Endothelial cell of umbilical vein (primary cell): ENCODE measurements around the gene ADTRP. TPM values are rescaled to one million over a fixed set of nuclear protein-coding genes. Genes with fewer than 3 reads are reported as not detected.

ENCODE experiments used
- BruUV-seq: library from RNA; stranded (reverse); fragments of 400-500 nt; replicated peaks from 2 replicates; lab custom pipeline; 2021; lab: Mats Ljungman, UMichigan
- CTCF ChIA-PET: fragments of 300-600, 350-600 bp; sonication (Branson Sonifier 250); formaldehyde crosslinking; loops from one replicate; lab custom pipeline; 2021; ENCODE audit warnings: antibody characterized with exemption, inconsistent platforms; lab: Charles Lee
- POLR2A ChIA-PET: fragments of 300-600, 350-600 bp; sonication (Branson Sonifier 250); formaldehyde crosslinking; loops from one replicate; lab custom pipeline; 2021; ENCODE audit warnings: antibody characterized with exemption, inconsistent platforms; lab: Charles Lee
- DNase-seq: peaks from one replicate; pipeline ENCODE4 v3.0.0-alpha.2; 2011; ENCODE audit warnings: low read depth, low spot score
- FAIRE-seq: peaks from 2 replicates; lab custom pipeline; 2011; peaks lifted over from hg19 to GRCh38; lab: Jason Lieb, UNC
- H2AFZ ChIP-seq: 2 replicates; pipeline ENCODE4 v1.6.0; 2012; ENCODE audit warnings: low read depth, low read length, control low read depth, inconsistent platforms
- H3K27ac ChIP-seq: 2 replicates; pipeline ENCODE4 v1.5.1; 2011; ENCODE audit warnings: low read depth, mild to moderate bottlenecking, control low read depth, low read length, moderate library complexity; ENCODE audit not compliant: insufficient read depth
- H3K27me3 ChIP-seq, 2 experiments: 2 replicates each; pipeline versions ENCODE4 v1.6.0 to v1.6.1; 2011; ENCODE audit warnings: low read length in 2 of 2, mixed read lengths in 1 of 2; ENCODE audit not compliant: control insufficient read depth in 2 of 2, insufficient read depth in 2 of 2
- H3K36me3 ChIP-seq, 2 experiments: 2 replicates in 1 of 2; 3 replicates in 1 of 2; pipeline ENCODE4 v1.5.1; 2011; ENCODE audit warnings: low read length in 2 of 2, mild to moderate bottlenecking in 1 of 2, moderate library complexity in 1 of 2; ENCODE audit not compliant: control insufficient read depth in 2 of 2, insufficient read depth in 2 of 2; ENCODE audit errors: extremely low read depth in 1 of 2
- H3K4me1 ChIP-seq: 3 replicates; pipeline ENCODE4 v1.5.1; 2011; ENCODE audit warnings: mild to moderate bottlenecking, low read length; ENCODE audit not compliant: control insufficient read depth, insufficient read depth; ENCODE audit errors: extremely low read depth
- H3K4me2 ChIP-seq: 2 replicates; pipeline ENCODE4 v1.6.1; 2011; ENCODE audit warnings: low read length, control low read depth, mixed read lengths; ENCODE audit not compliant: insufficient read depth
- H3K4me3 ChIP-seq, 3 experiments: fragments of 200-600 bp in 1 of 3; sonication (generic), shearing (Covaris generic) in 1 of 3; replicated peaks in 1 of 3; 2 replicates each; pipeline ENCODE4 v1.5.1; 2011 to 2016; ENCODE audit warnings: control low read depth in 3 of 3, low read length in 3 of 3, mild to moderate bottlenecking in 2 of 3, inconsistent platforms in 1 of 3, low read depth in 1 of 3, moderate library complexity in 1 of 3; ENCODE audit not compliant: insufficient read depth in 1 of 3
- H3K79me2 ChIP-seq: 2 replicates; pipeline ENCODE4 v1.6.0; 2012; ENCODE audit warnings: low read length, inconsistent platforms; ENCODE audit not compliant: control insufficient read depth, insufficient read depth
- H3K9ac ChIP-seq: replicated peaks from 2 replicates; pipeline ENCODE3; 2011; ENCODE audit warnings: low read length, control low read depth; ENCODE audit not compliant: insufficient read depth; ENCODE audit errors: extremely low read depth
- H3K9me1 ChIP-seq: replicated peaks from 3 replicates; pipeline ENCODE4 v1.6.0; 2011; ENCODE audit warnings: mild to moderate bottlenecking, low read length; ENCODE audit not compliant: control insufficient read depth, insufficient read depth; ENCODE audit errors: extremely low read depth
- H3K9me3 ChIP-seq: replicated peaks from 2 replicates; pipeline ENCODE4 v1.5.1; 2012; ENCODE audit warnings: low read length, inconsistent platforms; ENCODE audit not compliant: control insufficient read depth, insufficient read depth
- H4K20me1 ChIP-seq: replicated peaks from 2 replicates; pipeline ENCODE3; 2011; ENCODE audit warnings: mild to moderate bottlenecking, low read length; ENCODE audit not compliant: control insufficient read depth, insufficient read depth; ENCODE audit errors: extremely low read depth
- CTCF ChIP-seq, 2 donors: IDR thresholded peaks; 1 replicate in 1 of 2; 2 replicates in 1 of 2; pipeline ENCODE4 v1.5.1; 2011; ENCODE audit warnings: low read length in 2 of 2, mild to moderate bottlenecking in 2 of 2, moderate library complexity in 2 of 2, control low read depth in 1 of 2, inconsistent platforms in 1 of 2, low read depth in 1 of 2; ENCODE audit not compliant: insufficient read depth in 1 of 2; ENCODE audit errors: extremely low read depth in 1 of 2
- EZH2 ChIP-seq: IDR thresholded peaks from 2 replicates; pipeline ENCODE4 v1.6.1; 2012; ENCODE audit warnings: borderline replicate concordance, low read depth, mild to moderate bottlenecking, moderate library complexity, low read length, inconsistent platforms; ENCODE audit not compliant: severe bottlenecking
- FOS ChIP-seq: IDR thresholded peaks from 2 replicates; pipeline ENCODE4 v1.6.1; 2011; ENCODE audit warnings: mild to moderate bottlenecking, low read length, moderate library complexity, borderline replicate concordance; ENCODE audit not compliant: insufficient read depth
- GATA2 ChIP-seq: IDR thresholded peaks from 2 replicates; pipeline ENCODE4 v1.7.0; 2011; ENCODE audit warnings: low read depth, mild to moderate bottlenecking, moderate library complexity, mixed read lengths, low read length; ENCODE audit not compliant: insufficient read length, insufficient read depth
- JUN ChIP-seq: IDR thresholded peaks from 2 replicates; pipeline ENCODE4 v1.6.1; 2011; ENCODE audit warnings: borderline replicate concordance, low read depth; ENCODE audit not compliant: insufficient read length, insufficient read depth
- MAX ChIP-seq: IDR thresholded peaks from 2 replicates; pipeline ENCODE4 v1.6.1; 2011; ENCODE audit not compliant: insufficient read depth, insufficient read length
- MYC ChIP-seq: IDR thresholded peaks from one replicate; pipeline ENCODE4 v1.6.1; 2011; ENCODE audit warnings: mild to moderate bottlenecking, low read depth, low read length
- POLR2A ChIP-seq: IDR thresholded peaks from 2 replicates; pipeline ENCODE4 v1.6.1; 2012; ENCODE audit warnings: low read depth, mild to moderate bottlenecking, control low read depth, low read length
- POLR2AphosphoS5 ChIP-seq: IDR thresholded peaks from 2 replicates; pipeline ENCODE4 v1.6.1; 2012; ENCODE audit warnings: low read depth, mild to moderate bottlenecking, control low read depth, low read length, moderate library complexity; ENCODE audit not compliant: insufficient read depth
- dilution Hi-C: fragments of 300-500 bp; cut with MboI; formaldehyde crosslinking; loops from one replicate; pipeline ENCODE4 v1.15.0; 2019; ENCODE audit warnings: low sequenced_read_pairs; ENCODE audit not compliant: extremely low pct_ligation_motif_present
- intact Hi-C: fragments of 100-400 bp; cut with micrococcal nuclease; formaldehyde crosslinking; loops from one replicate; pipeline ENCODE4 v1.10.0; 2022
- polyA plus RNA-seq, 4 experiments: library from polyadenylated mRNA; depleted of rRNA in 3 of 4; stranded (reverse) in 3 of 4; unstranded in 1 of 4; fragments of >200 nt; gene quantifications; 2 replicates each; pipeline versions ENCODE4 v1.2.1 to v1.2.3, GENCODE V29; 2011 to 2012; ENCODE audit warnings: missing spikeins in 1 of 4
- total RNA-seq: library from RNA; stranded (reverse); gene quantifications from 2 replicates; pipeline ENCODE4 v1.2.3, GENCODE V29; 2021

ADTRP gene
- total and polyA plus RNA-seq, 2 donors (not counting 3 experiments of a cell fraction or from before 2014, with no cell fraction given): 3.3 to 4.4 TPM

- intact Hi-C loops: no loop called here
- ChIA-PET CTCF (interaction anchor here (1.1 kb wide), 1 partner anchor 13 kb away, joined by 3 read pairs; no protein-coding TSS in a partner anchor), POLR2A (no interaction called here)
- Histone ChIP-seq H3K9me1 (no peaks in the 10 kb centered on the region), H3K9ac (no peak overlapping the region), H3K4me1 (no peaks in the 10 kb centered on the region), H3K27ac (no peak overlapping the region), H4K20me1 (no peaks in the 10 kb centered on the region), H3K79me2 (no peaks in the 10 kb centered on the region), H3K9me3 (no peaks in the 10 kb centered on the region), H2AFZ (no peak overlapping the region), H3K36me3 (no peaks in the 10 kb centered on the region), H3K4me2 (no peak overlapping the region), H3K27me3 (peaks cover 0 to 3% of the 10 kb centered on the region in 2 experiments), H3K4me3 (no peak overlapping the region)
- FAIRE-seq (no peak), DNase-seq (no peak)
- TF ChIP-seq GATA2: no peak
- no peak for TF ChIP-seq JUN
- no peak for TF ChIP-seq POLR2A
- no peak for TF ChIP-seq EZH2
- TF ChIP-seq POLR2AphosphoS5: no peak
- no peak for TF ChIP-seq CTCF (IDR thresholded peaks at IDR 0.05; ENCODE audit: extremely low read depth in 1 of 2, insufficient read depth in 1 of 2, low read depth in 1 of 2, low read length in 2 of 2)
- TF ChIP-seq FOS: no peak
- TF ChIP-seq MYC: no peak
- TF ChIP-seq MAX: no peak
- no TSS peak for BruUV-seq
- dilution Hi-C loops: no loop called here
Measured at GRCh38 chr6:11820821-11821220, 42.2 kb upstream of the ADTRP start.
